ENCODE data around the gene RTL1. TPM values are rescaled to one million over a fixed set of nuclear protein-coding genes. Genes with fewer than 3 reads are reported as not detected.

Gene RTL1
- polyA plus RNA-seq, 1 experiment: not detected

DNA sequence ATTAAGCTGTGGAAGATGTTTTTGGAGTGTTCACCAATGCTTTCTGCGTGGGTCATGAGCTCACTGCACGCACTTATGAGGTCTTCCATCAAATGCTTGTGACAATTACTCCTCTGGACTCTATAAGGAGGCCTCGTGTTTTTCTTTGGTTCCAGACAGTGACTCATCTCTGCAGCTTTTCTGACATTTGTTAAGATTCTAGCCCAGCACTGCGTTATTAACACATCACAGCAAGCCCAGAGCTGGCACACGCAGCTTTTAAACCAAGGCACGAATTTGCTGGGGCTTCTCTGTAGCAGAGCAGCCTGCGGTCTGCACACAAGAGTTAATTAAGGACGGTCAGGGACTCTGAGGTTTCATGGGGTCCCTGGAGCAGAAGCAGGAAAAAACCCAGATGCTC lies 60.7 kb downstream of the RTL1 start:
- Histone ChIP-seq H3K36me3 (ENCODE audit: control insufficient read depth, insufficient read depth, low read length) (peaks cover 26% of the 10 kb centered on the region), H3K27me3 (ENCODE audit: control insufficient read depth, insufficient read depth, low read length) (no peaks in the 10 kb centered on the region), H3K4me3 (ENCODE audit: low read depth, low read length) (no peak overlapping the region)
- peak; percentile 70 for DNase-seq (ENCODE audit: low read depth)
- POLR2A ChIA-PET: no interaction called here
- CTCF ChIA-PET: interaction anchor here (1.2 to 1.5 kb wide), 3 partner anchors 12 to 425 kb away, joined by 3 to 5 read pairs (median 3); no protein-coding TSS in a partner anchor
- TF ChIP-seq, protein P1, sequence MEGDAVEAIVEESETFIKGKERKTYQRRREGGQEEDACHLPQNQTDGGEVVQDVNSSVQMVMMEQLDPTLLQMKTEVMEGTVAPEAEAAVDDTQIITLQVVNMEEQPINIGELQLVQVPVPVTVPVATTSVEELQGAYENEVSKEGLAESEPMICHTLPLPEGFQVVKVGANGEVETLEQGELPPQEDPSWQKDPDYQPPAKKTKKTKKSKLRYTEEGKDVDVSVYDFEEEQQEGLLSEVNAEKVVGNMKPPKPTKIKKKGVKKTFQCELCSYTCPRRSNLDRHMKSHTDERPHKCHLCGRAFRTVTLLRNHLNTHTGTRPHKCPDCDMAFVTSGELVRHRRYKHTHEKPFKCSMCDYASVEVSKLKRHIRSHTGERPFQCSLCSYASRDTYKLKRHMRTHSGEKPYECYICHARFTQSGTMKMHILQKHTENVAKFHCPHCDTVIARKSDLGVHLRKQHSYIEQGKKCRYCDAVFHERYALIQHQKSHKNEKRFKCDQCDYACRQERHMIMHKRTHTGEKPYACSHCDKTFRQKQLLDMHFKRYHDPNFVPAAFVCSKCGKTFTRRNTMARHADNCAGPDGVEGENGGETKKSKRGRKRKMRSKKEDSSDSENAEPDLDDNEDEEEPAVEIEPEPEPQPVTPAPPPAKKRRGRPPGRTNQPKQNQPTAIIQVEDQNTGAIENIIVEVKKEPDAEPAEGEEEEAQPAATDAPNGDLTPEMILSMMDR (IDR thresholded peaks at IDR 0.05; ENCODE audit: insufficient read depth, low read depth, low read length): no peak

GRCh38 chr14:100841761-100842403 lies 61.6 kb downstream of the RTL1 start:
- Histone ChIP-seq H3K4me3 (ENCODE audit: low read depth, low read length) (no peak overlapping the region), H3K36me3 (ENCODE audit: control insufficient read depth, insufficient read depth, low read length) (peaks cover 32% of the 10 kb centered on the region), H3K27me3 (ENCODE audit: control insufficient read depth, insufficient read depth, low read length) (no peaks in the 10 kb centered on the region)
- TF ChIP-seq, protein P1 (IDR thresholded peaks at IDR 0.05; ENCODE audit: insufficient read depth, low read depth, low read length): no peak
- no peak for DNase-seq (ENCODE audit: low read depth)
- ChIA-PET POLR2A (no interaction called here), CTCF (interaction anchor here (1.2 to 1.7 kb wide), 4 partner anchors 13 to 457 kb away, joined by 3 to 5 read pairs (median 4); no protein-coding TSS in a partner anchor)

- CTCF ChIA-PET: interaction anchor here (0.6 to 1.7 kb wide), 3 partner anchors 12 to 456 kb away, joined by 3 to 5 read pairs (median 3); no protein-coding TSS in a partner anchor
- no peak for DNase-seq (ENCODE audit: low read depth)
- H3K36me3 ChIP-seq (ENCODE audit: control insufficient read depth, insufficient read depth, low read length): peaks cover 34% of the 10 kb centered on the region
Observed at GRCh38 chr14:100841066-100841760, 62.3 kb downstream of the RTL1 start.

GRCh38 chr14:100840286-100841065 lies 63.0 kb downstream of the RTL1 start:
- DNase-seq (ENCODE audit: low read depth): no peak
- POLR2A ChIA-PET: no interaction called here
- H3K36me3 ChIP-seq (ENCODE audit: control insufficient read depth, insufficient read depth, low read length): peaks cover 37% of the 10 kb centered on the region
- TF ChIP-seq, protein P1 (IDR thresholded peaks at IDR 0.05; ENCODE audit: insufficient read depth, low read depth, low read length): no peak
- no peak overlapping the region for H3K4me3 ChIP-seq (ENCODE audit: low read depth, low read length)
- CTCF ChIA-PET: interaction anchor here (0.6 to 1.7 kb wide), 3 partner anchors 12 to 455 kb away, joined by 3 to 5 read pairs (median 3); no protein-coding TSS in a partner anchor
- H3K27me3 ChIP-seq (ENCODE audit: control insufficient read depth, insufficient read depth, low read length): no peaks in the 10 kb centered on the region

More at GRCh38 chr14:100841066-100841760, 62.3 kb downstream of the RTL1 start:
- no peak overlapping the region for H3K4me3 ChIP-seq (ENCODE audit: low read depth, low read length)
- H3K27me3 ChIP-seq (ENCODE audit: control insufficient read depth, insufficient read depth, low read length): no peaks in the 10 kb centered on the region
- TF ChIP-seq, protein P1 (IDR thresholded peaks at IDR 0.05; ENCODE audit: insufficient read depth, low read depth, low read length): no peak
- POLR2A ChIA-PET: no interaction called here

DNA sequence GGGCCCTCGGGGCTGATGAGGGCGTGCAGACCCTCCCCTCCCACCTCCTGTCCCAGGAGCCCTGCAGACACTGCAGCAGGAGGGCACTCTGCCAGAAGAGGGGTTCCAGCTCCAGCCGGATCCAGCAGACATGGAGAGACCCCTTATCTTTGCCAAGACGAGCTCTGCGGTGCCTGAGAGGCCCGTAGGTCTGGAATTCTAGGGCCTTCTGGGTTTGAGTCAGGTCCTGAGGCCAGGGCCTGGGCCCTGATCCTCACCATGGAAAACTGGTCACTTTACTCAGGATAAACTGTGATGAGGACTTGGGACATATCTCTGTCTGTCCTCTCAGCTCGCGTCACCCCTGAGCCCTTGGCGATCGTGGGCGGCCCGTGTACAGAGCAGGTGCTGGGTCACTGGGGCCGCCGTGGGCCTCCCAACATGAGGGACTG lies 63.8 kb downstream of the RTL1 start:
- ChIA-PET CTCF (no interaction called here), POLR2A (no interaction called here)
- TF ChIP-seq, protein P1 (IDR thresholded peaks at IDR 0.05; ENCODE audit: insufficient read depth, low read depth, low read length): no peak
- Histone ChIP-seq H3K36me3 (ENCODE audit: control insufficient read depth, insufficient read depth, low read length) (peaks cover 37% of the 10 kb centered on the region), H3K4me3 (ENCODE audit: low read depth, low read length) (no peak overlapping the region), H3K27me3 (ENCODE audit: control insufficient read depth, insufficient read depth, low read length) (no peaks in the 10 kb centered on the region)
- no peak for DNase-seq (ENCODE audit: low read depth)

Measured in BJ (cell line).